B cell (primary cell): ENCODE measurements around the gene FHIT. TPM values are rescaled to one million over a fixed set of nuclear protein-coding genes. Genes with fewer than 3 reads are reported as not detected.

ENCODE experiments used
- ATAC-seq: fragments of 200-7000 bp; cut with Tn5 transposase; one replicate; pipeline ENCODE4 v1.10.0; 2021; ENCODE audit warnings: low read depth, mild to moderate bottlenecking, moderate number of reproducible peaks, moderate library complexity
- CTCF ChIA-PET: fragments of 350-600 bp; sonication (Branson Sonifier 250); formaldehyde crosslinking; loops from one replicate; lab custom pipeline; 2021; ENCODE audit warnings: antibody characterized with exemption, inconsistent platforms; lab: Charles Lee
- POLR2A ChIA-PET: fragments of 350-600 bp; sonication (Branson Sonifier 250); formaldehyde crosslinking; loops from one replicate; lab custom pipeline; 2021; ENCODE audit warnings: antibody characterized with exemption; lab: Charles Lee
- DNase-seq: peaks from one replicate; pipeline ENCODE4 v3.0.0; 2013
- H2AFZ ChIP-seq: 2 replicates; pipeline ENCODE4 v1.6.1; 2012; ENCODE audit warnings: mild to moderate bottlenecking, low read depth, low read length; ENCODE audit not compliant: insufficient read depth, poor library complexity, severe bottlenecking
- H3K27ac ChIP-seq, 2 donors: 1 replicate in 1 of 2; 2 replicates in 1 of 2; pipeline ENCODE4 v1.5.1; 2012 to 2013; ENCODE audit warnings: low read length in 2 of 2, mild to moderate bottlenecking in 2 of 2, moderate library complexity in 1 of 2
- H3K27me3 ChIP-seq, 4 experiments: fragments of 200-600 bp in 1 of 4; sonication (generic) in 1 of 4; replicated peaks in 1 of 4; 1 replicate in 2 of 4; 2 replicates in 2 of 4; pipeline versions ENCODE4 v1.6.1 to v1.7.0; 2013 to 2016; ENCODE audit warnings: low read length in 3 of 4, mild to moderate bottlenecking in 2 of 4, mixed read lengths in 1 of 4, moderate library complexity in 1 of 4; ENCODE audit not compliant: insufficient read depth in 4 of 4, control insufficient read depth in 3 of 4; ENCODE audit errors: control extremely low read depth in 1 of 4
- H3K36me3 ChIP-seq, 2 experiments: replicated peaks in 1 of 2; 1 replicate in 1 of 2; 2 replicates in 1 of 2; pipeline versions ENCODE4 v1.6.1 to v1.7.1; 2013; ENCODE audit warnings: low read length in 1 of 2; ENCODE audit not compliant: insufficient read depth in 2 of 2, control insufficient read depth in 1 of 2; ENCODE audit errors: control extremely low read depth in 1 of 2, extremely low read depth in 1 of 2
- H3K4me1 ChIP-seq, 2 donors: fragments of 200-600 bp in 1 of 2; sonication (generic) in 1 of 2; 1 replicate in 1 of 2; 2 replicates in 1 of 2; pipeline versions ENCODE4 v1.5.1 to v1.6.1; 2013 to 2017; ENCODE audit warnings: low read length in 2 of 2; ENCODE audit not compliant: control insufficient read depth in 2 of 2, insufficient read depth in 2 of 2
- H3K4me2 ChIP-seq: replicated peaks from 2 replicates; pipeline ENCODE3; 2012; ENCODE audit warnings: mild to moderate bottlenecking, low read depth, low read length; ENCODE audit not compliant: poor library complexity, severe bottlenecking
- H3K4me3 ChIP-seq, 5 experiments: fragments of 200-600 bp in 1 of 5; sonication (generic) in 1 of 5; 1 replicate in 3 of 5; 2 replicates in 2 of 5; pipeline versions ENCODE4 v1.5.1 to v1.7.0; 2011 to 2016; ENCODE audit warnings: low read length in 4 of 5, mild to moderate bottlenecking in 4 of 5, low read depth in 2 of 5, control low read depth in 1 of 5, moderate library complexity in 1 of 5; ENCODE audit not compliant: insufficient read depth in 1 of 5; ENCODE audit errors: control extremely low read depth in 1 of 5, extremely low read depth in 1 of 5
- H3K79me2 ChIP-seq: fragments of 200-600 bp; sonication (generic); one replicate; pipeline ENCODE4 v1.6.0; 2016; ENCODE audit warnings: low read length; ENCODE audit not compliant: control insufficient read depth, insufficient read depth
- H3K9ac ChIP-seq: fragments of 200-600 bp; sonication (generic); 2 replicates; pipeline ENCODE4 v1.6.1; 2017; ENCODE audit warnings: mild to moderate bottlenecking, low read length, moderate library complexity
- H3K9me3 ChIP-seq, 3 donors: one replicate each; pipeline versions ENCODE4 v1.6.1 to v1.7.1; 2013; ENCODE audit warnings: low read length in 2 of 3; ENCODE audit not compliant: control insufficient read depth in 2 of 3, insufficient read depth in 1 of 3; ENCODE audit errors: control extremely low read depth in 1 of 3
- H4K20me1 ChIP-seq: 2 replicates; pipeline ENCODE4 v1.6.0; 2012; ENCODE audit warnings: mild to moderate bottlenecking, low read length; ENCODE audit not compliant: insufficient read depth, control insufficient read depth, poor library complexity, severe bottlenecking
- H3K27ac Mint-ChIP-seq: one replicate; pipeline ENCODE4 v1.8.0; 2021; ENCODE audit warnings: mixed read lengths
- H3K27me3 Mint-ChIP-seq: one replicate; pipeline ENCODE4 v1.8.0; 2021; ENCODE audit warnings: mixed read lengths
- H3K4me1 Mint-ChIP-seq: one replicate; pipeline ENCODE4 v1.8.0; 2021; ENCODE audit warnings: mixed read lengths
- H3K4me3 Mint-ChIP-seq: one replicate; pipeline ENCODE4 v1.8.0; 2021; ENCODE audit warnings: mixed read lengths
- H3K9me3 Mint-ChIP-seq: one replicate; pipeline ENCODE4 v1.8.0; 2022; ENCODE audit warnings: mixed read lengths; ENCODE audit not compliant: insufficient read depth
- EZH2 ChIP-seq: IDR thresholded peaks from 2 replicates; pipeline ENCODE4 v1.6.1; 2012; ENCODE audit warnings: borderline replicate concordance, low read depth, mild to moderate bottlenecking, moderate library complexity, low read length; ENCODE audit not compliant: insufficient read depth, poor library complexity, severe bottlenecking
- WGBS: methylation state at CpG from one replicate; pipeline ENCODE4 v1.1.5; 2013; ENCODE audit warnings: missing lambda C conversion rate; ENCODE audit not compliant: insufficient coverage; 5-methylcytosine and 5-hydroxymethylcytosine counted together
- intact Hi-C: fragments of 100-400 bp; cut with micrococcal nuclease; formaldehyde crosslinking; loops from one replicate; pipeline ENCODE4 v1.10.0; 2022
- polyA plus RNA-seq: library from polyadenylated mRNA; depleted of rRNA; stranded (reverse); fragments of >200 nt; gene quantifications from 2 replicates; pipeline ENCODE4 v1.2.3, GENCODE V29; 2012
- total RNA-seq, 2 donors: library from RNA; stranded (reverse); fragments of 120-200 nt in 1 of 2; gene quantifications; 1 replicate in 1 of 2; 2 replicates in 1 of 2; pipeline versions ENCODE4 v1.2.3 to v1.2.4, GENCODE V29; 2013 to 2022
- TF ChIP-seq, protein P1 (sequence below): fragments of 200-600 bp; IDR thresholded peaks from one replicate; pipeline ENCODE4 v1.8.0; 2022; ENCODE audit warnings: antibody characterized with exemption, mild to moderate bottlenecking

Gene FHIT
- total and polyA plus RNA-seq, 2 donors (not counting 1 experiment from before 2014, with no cell fraction given), result 1.7 to 7.8 TPM

GRCh38 chr3:59885899-59886400 is 1365.3 kb downstream of the FHIT start:
- no peak overlapping the region for H3K4me3 ChIP-seq
- TF ChIP-seq, protein P1, sequence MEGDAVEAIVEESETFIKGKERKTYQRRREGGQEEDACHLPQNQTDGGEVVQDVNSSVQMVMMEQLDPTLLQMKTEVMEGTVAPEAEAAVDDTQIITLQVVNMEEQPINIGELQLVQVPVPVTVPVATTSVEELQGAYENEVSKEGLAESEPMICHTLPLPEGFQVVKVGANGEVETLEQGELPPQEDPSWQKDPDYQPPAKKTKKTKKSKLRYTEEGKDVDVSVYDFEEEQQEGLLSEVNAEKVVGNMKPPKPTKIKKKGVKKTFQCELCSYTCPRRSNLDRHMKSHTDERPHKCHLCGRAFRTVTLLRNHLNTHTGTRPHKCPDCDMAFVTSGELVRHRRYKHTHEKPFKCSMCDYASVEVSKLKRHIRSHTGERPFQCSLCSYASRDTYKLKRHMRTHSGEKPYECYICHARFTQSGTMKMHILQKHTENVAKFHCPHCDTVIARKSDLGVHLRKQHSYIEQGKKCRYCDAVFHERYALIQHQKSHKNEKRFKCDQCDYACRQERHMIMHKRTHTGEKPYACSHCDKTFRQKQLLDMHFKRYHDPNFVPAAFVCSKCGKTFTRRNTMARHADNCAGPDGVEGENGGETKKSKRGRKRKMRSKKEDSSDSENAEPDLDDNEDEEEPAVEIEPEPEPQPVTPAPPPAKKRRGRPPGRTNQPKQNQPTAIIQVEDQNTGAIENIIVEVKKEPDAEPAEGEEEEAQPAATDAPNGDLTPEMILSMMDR, result no peak
- no peak for TF ChIP-seq EZH2
- Mint-ChIP-seq H3K4me1 (peaks cover 4% of the 10 kb centered on the region), H3K4me3 (no peak overlapping the region), H3K9me3 (no peaks in the 10 kb centered on the region), H3K27ac (no peak overlapping the region), H3K27me3 (no peaks in the 10 kb centered on the region)
- H4K20me1 ChIP-seq, result no peaks in the 10 kb centered on the region
- ATAC-seq (no peak), DNase-seq (no peak)
- 38% methylated on average over 2 of the region's 2 CpGs for WGBS
- no peaks in the 10 kb centered on the region for H3K79me2 ChIP-seq
- ChIA-PET POLR2A (no interaction called here), CTCF (no interaction called here)
- H3K9me3 ChIP-seq, result no peaks in the 10 kb centered on the region
- H3K4me1 ChIP-seq, result peaks cover 0 to 5% of the 10 kb centered on the region in 2 donors
- no peak overlapping the region for H3K27ac ChIP-seq
- H3K36me3 ChIP-seq, result no peaks in the 10 kb centered on the region
- H3K9ac ChIP-seq, result no peak overlapping the region
- no peak overlapping the region for H3K4me2 ChIP-seq
- intact Hi-C loops, result no loop called here
- no peak overlapping the region for H2AFZ ChIP-seq
- H3K27me3 ChIP-seq, result no peaks in the 10 kb centered on the region

GRCh38 chr3:59885101-59885500 is 1366.2 kb downstream of the FHIT start:
- no peaks in the 10 kb centered on the region for H3K79me2 ChIP-seq
- Mint-ChIP-seq H3K4me3 (no peak overlapping the region), H3K4me1 (peaks cover 4% of the 10 kb centered on the region), H3K27me3 (no peaks in the 10 kb centered on the region), H3K27ac (no peak overlapping the region), H3K9me3 (no peaks in the 10 kb centered on the region)
- no peak for TF ChIP-seq EZH2
- TF ChIP-seq, protein P1, result no peak
- H4K20me1 ChIP-seq, result no peaks in the 10 kb centered on the region
- H3K4me2 ChIP-seq, result no peak overlapping the region
- no peaks in the 10 kb centered on the region for H3K36me3 ChIP-seq
- DNase-seq (no peak), ATAC-seq (no peak)
- H3K9me3 ChIP-seq, result no peaks in the 10 kb centered on the region
- H2AFZ ChIP-seq, result no peak overlapping the region
- no CpG with 5 or more reads among the region's 4 CpGs for WGBS
- H3K4me1 ChIP-seq, result peaks cover 0 to 5% of the 10 kb centered on the region in 2 donors
- H3K9ac ChIP-seq, result no peak overlapping the region
- H3K27ac ChIP-seq, result no peak overlapping the region
- intact Hi-C loops, result no loop called here
- H3K27me3 ChIP-seq, result no peaks in the 10 kb centered on the region
- CTCF ChIA-PET, result no interaction called here
- POLR2A ChIA-PET, result no interaction called here
- H3K4me3 ChIP-seq, result no peak overlapping the region
